ENCODE results near the gene DDB1.
"Not testable (repeated sequence)": the region's sequence is repeated elsewhere in the genome, so short reads cannot be mapped to it uniquely, and the experiment has no call there.

Gene DDB1

GRCh38 chr11:61267437-61267841 is 65.5 kb downstream of the DDB1 start:
- Histone ChIP-seq H3K4me3 (ENCODE audit: low read length) (no peak overlapping the region), H3K4me1 (ENCODE audit: control insufficient read depth, insufficient read depth, low read length) (no peaks in the 10 kb centered on the region; the same call in 1 of the 2 replicates), H3K9me3 (ENCODE audit: control insufficient read depth, insufficient read depth, low read length) (no peaks in the 10 kb centered on the region), H3K27ac (ENCODE audit: low read length) (no peak overlapping the region), H3K36me3 (ENCODE audit: control insufficient read depth, insufficient read depth, low read length) (no peaks in the 10 kb centered on the region), H3K27me3 (ENCODE audit: control insufficient read depth, insufficient read depth, low read length) (no peaks in the 10 kb centered on the region)
- no CpG with 5 or more reads among the region's 6 CpGs for WGBS (ENCODE audit: insufficient coverage, insufficient read length)
- no peak for DNase-seq (ENCODE audit: low read depth, low spot score)

- no peaks in the 10 kb centered on the region for H3K36me3 ChIP-seq (ENCODE audit: control insufficient read depth, insufficient read depth, low read length)
- no peaks in the 10 kb centered on the region for H3K9me3 ChIP-seq (ENCODE audit: control insufficient read depth, insufficient read depth, low read length)
- H3K4me1 ChIP-seq (ENCODE audit: control insufficient read depth, insufficient read depth, low read length) = no peaks in the 10 kb centered on the region; the same call in 1 of the 2 replicates
- H3K27ac ChIP-seq (ENCODE audit: low read length) = no peak overlapping the region
- no CpG with 5 or more reads among the region's 4 CpGs for WGBS (ENCODE audit: insufficient coverage, insufficient read length)
- no peak for DNase-seq (ENCODE audit: low read depth, low spot score)
- no peak overlapping the region for H3K4me3 ChIP-seq (ENCODE audit: low read length)
- H3K27me3 ChIP-seq (ENCODE audit: control insufficient read depth, insufficient read depth, low read length) = no peaks in the 10 kb centered on the region; the same call in 1 of the 2 replicates
Measured at GRCh38 chr11:61266602-61267001, 66.3 kb downstream of the DDB1 start.

GRCh38 chr11:61265357-61265756 is 67.5 kb downstream of the DDB1 start:
- DNase-seq (ENCODE audit: low read depth, low spot score) = no peak
- Histone ChIP-seq H3K4me1 (ENCODE audit: control insufficient read depth, insufficient read depth, low read length) (no peaks in the 10 kb centered on the region; the same call in 1 of the 2 replicates), H3K27ac (ENCODE audit: low read length) (no peak overlapping the region), H3K27me3 (ENCODE audit: control insufficient read depth, insufficient read depth, low read length) (no peaks in the 10 kb centered on the region; the same call in 1 of the 2 replicates), H3K9me3 (ENCODE audit: control insufficient read depth, insufficient read depth, low read length) (no peaks in the 10 kb centered on the region), H3K36me3 (ENCODE audit: control insufficient read depth, insufficient read depth, low read length) (no peaks in the 10 kb centered on the region), H3K4me3 (ENCODE audit: low read length) (no peak overlapping the region)
- WGBS (ENCODE audit: insufficient coverage, insufficient read length) = no CpG with 5 or more reads among the region's 14 CpGs

- no peak overlapping the region for H3K4me3 ChIP-seq (ENCODE audit: low read length)
- WGBS (ENCODE audit: insufficient coverage, insufficient read length) = no CpG with 5 or more reads among the region's 14 CpGs
- no peaks in the 10 kb centered on the region for H3K9me3 ChIP-seq (ENCODE audit: control insufficient read depth, insufficient read depth, low read length)
- H3K4me1 ChIP-seq (ENCODE audit: control insufficient read depth, insufficient read depth, low read length) = no peaks in the 10 kb centered on the region; the same call in 1 of the 2 replicates
- no peak overlapping the region for H3K27ac ChIP-seq (ENCODE audit: low read length)
- H3K36me3 ChIP-seq (ENCODE audit: control insufficient read depth, insufficient read depth, low read length) = no peaks in the 10 kb centered on the region
- H3K27me3 ChIP-seq (ENCODE audit: control insufficient read depth, insufficient read depth, low read length) = no peaks in the 10 kb centered on the region; the same call in 1 of the 2 replicates
- DNase-seq (ENCODE audit: low read depth, low spot score) = no peak
Measured at GRCh38 chr11:61264795-61265194, 68.1 kb downstream of the DDB1 start.

- H3K36me3 ChIP-seq (ENCODE audit: control insufficient read depth, insufficient read depth, low read length) = no peaks in the 10 kb centered on the region
- no peaks in the 10 kb centered on the region for H3K9me3 ChIP-seq (ENCODE audit: control insufficient read depth, insufficient read depth, low read length)
- no peak overlapping the region for H3K27ac ChIP-seq (ENCODE audit: low read length)
- H3K4me1 ChIP-seq (ENCODE audit: control insufficient read depth, insufficient read depth, low read length) = no peaks in the 10 kb centered on the region; the same call in 1 of the 2 replicates
- DNase-seq (ENCODE audit: low read depth, low spot score) = no peak
- no CpG with 5 or more reads among the region's 6 CpGs for WGBS (ENCODE audit: insufficient coverage, insufficient read length)
- no peaks in the 10 kb centered on the region; the same call in 1 of the 2 replicates for H3K27me3 ChIP-seq (ENCODE audit: control insufficient read depth, insufficient read depth, low read length)
- no peak overlapping the region for H3K4me3 ChIP-seq (ENCODE audit: low read length)
Measured at GRCh38 chr11:61264371-61264770, 68.5 kb downstream of the DDB1 start.

GRCh38 chr11:61259363-61259762 is 73.5 kb downstream of the DDB1 start:
- H3K27ac ChIP-seq (ENCODE audit: low read length) = no peak overlapping the region
- no peaks in the 10 kb centered on the region for H3K9me3 ChIP-seq (ENCODE audit: control insufficient read depth, insufficient read depth, low read length)
- H3K27me3 ChIP-seq (ENCODE audit: control insufficient read depth, insufficient read depth, low read length) = no peaks in the 10 kb centered on the region; the same call in 1 of the 2 replicates
- WGBS (ENCODE audit: insufficient coverage, insufficient read length) = no CpG with 5 or more reads among the region's 6 CpGs
- DNase-seq (ENCODE audit: low read depth, low spot score) = no peak
- no peaks in the 10 kb centered on the region for H3K4me1 ChIP-seq (ENCODE audit: control insufficient read depth, insufficient read depth, low read length)
- no peaks in the 10 kb centered on the region for H3K36me3 ChIP-seq (ENCODE audit: control insufficient read depth, insufficient read depth, low read length)
- no peak overlapping the region for H3K4me3 ChIP-seq (ENCODE audit: low read length)

GRCh38 chr11:61258546-61258945 is 74.4 kb downstream of the DDB1 start:
- WGBS (ENCODE audit: insufficient coverage, insufficient read length) = no CpG with 5 or more reads among the region's 9 CpGs

GRCh38 chr11:61256710-61257482 is 76.0 kb downstream of the DDB1 start:
- no CpG with 5 or more reads among the region's 18 CpGs for WGBS (ENCODE audit: insufficient coverage, insufficient read length)
- Histone ChIP-seq H3K4me3 (ENCODE audit: low read length) (no peak overlapping the region), H3K9me3 (ENCODE audit: control insufficient read depth, insufficient read depth, low read length) (no peaks in the 10 kb centered on the region), H3K27me3 (ENCODE audit: control insufficient read depth, insufficient read depth, low read length) (no peaks in the 10 kb centered on the region; the same call in 1 of the 2 replicates), H3K4me1 (ENCODE audit: control insufficient read depth, insufficient read depth, low read length) (no peaks in the 10 kb centered on the region), H3K27ac (ENCODE audit: low read length) (no peak overlapping the region), H3K36me3 (ENCODE audit: control insufficient read depth, insufficient read depth, low read length) (no peaks in the 10 kb centered on the region)
- DNase-seq (ENCODE audit: low read depth, low spot score) = no peak

More at GRCh38 chr11:61258546-61258945, 74.4 kb downstream of the DDB1 start:
- H3K4me3 ChIP-seq (ENCODE audit: low read length) = no peak overlapping the region
- DNase-seq (ENCODE audit: low read depth, low spot score) = no peak
- H3K27ac ChIP-seq (ENCODE audit: low read length) = no peak overlapping the region
- no peaks in the 10 kb centered on the region for H3K36me3 ChIP-seq (ENCODE audit: control insufficient read depth, insufficient read depth, low read length)
- H3K9me3 ChIP-seq (ENCODE audit: control insufficient read depth, insufficient read depth, low read length) = no peaks in the 10 kb centered on the region
- H3K27me3 ChIP-seq (ENCODE audit: control insufficient read depth, insufficient read depth, low read length) = no peaks in the 10 kb centered on the region; the same call in 1 of the 2 replicates
- no peaks in the 10 kb centered on the region for H3K4me1 ChIP-seq (ENCODE audit: control insufficient read depth, insufficient read depth, low read length)

- H3K27ac ChIP-seq (ENCODE audit: low read length) = no peak overlapping the region
- H3K36me3 ChIP-seq (ENCODE audit: control insufficient read depth, insufficient read depth, low read length) = no peaks in the 10 kb centered on the region
- no peaks in the 10 kb centered on the region for H3K4me1 ChIP-seq (ENCODE audit: control insufficient read depth, insufficient read depth, low read length)
- DNase-seq (ENCODE audit: low read depth, low spot score) = peak; percentile 68
- no peaks in the 10 kb centered on the region for H3K9me3 ChIP-seq (ENCODE audit: control insufficient read depth, insufficient read depth, low read length)
- no CpG with 5 or more reads among the region's 12 CpGs for WGBS (ENCODE audit: insufficient coverage, insufficient read length)
- no peak overlapping the region for H3K4me3 ChIP-seq (ENCODE audit: low read length)
- no peaks in the 10 kb centered on the region for H3K27me3 ChIP-seq (ENCODE audit: control insufficient read depth, insufficient read depth, low read length)
Measured at GRCh38 chr11:61254403-61255025, 78.4 kb downstream of the DDB1 start.

- not testable (repeated sequence) for H3K4me3 ChIP-seq (ENCODE audit: low read length); H3K27me3 ChIP-seq (ENCODE audit: control insufficient read depth, insufficient read depth, low read length); H3K4me1 ChIP-seq (ENCODE audit: control insufficient read depth, insufficient read depth, low read length); H3K36me3 ChIP-seq (ENCODE audit: control insufficient read depth, insufficient read depth, low read length); H3K27ac ChIP-seq (ENCODE audit: low read length); DNase-seq (ENCODE audit: low read depth, low spot score); H3K9me3 ChIP-seq (ENCODE audit: control insufficient read depth, insufficient read depth, low read length)
- no CpG with 5 or more reads among the region's 1 CpG for WGBS (ENCODE audit: insufficient coverage, insufficient read length)
Measured at GRCh38 chr11:61252332-61252731, 80.6 kb downstream of the DDB1 start.

All from iPS DF 6.9 (cell line).